ENCODE measurements around the gene SEMA4D.
A peak's percentile ranks its signal among the peaks of the same experiment; 100 is the strongest.

Gene SEMA4D

DNA sequence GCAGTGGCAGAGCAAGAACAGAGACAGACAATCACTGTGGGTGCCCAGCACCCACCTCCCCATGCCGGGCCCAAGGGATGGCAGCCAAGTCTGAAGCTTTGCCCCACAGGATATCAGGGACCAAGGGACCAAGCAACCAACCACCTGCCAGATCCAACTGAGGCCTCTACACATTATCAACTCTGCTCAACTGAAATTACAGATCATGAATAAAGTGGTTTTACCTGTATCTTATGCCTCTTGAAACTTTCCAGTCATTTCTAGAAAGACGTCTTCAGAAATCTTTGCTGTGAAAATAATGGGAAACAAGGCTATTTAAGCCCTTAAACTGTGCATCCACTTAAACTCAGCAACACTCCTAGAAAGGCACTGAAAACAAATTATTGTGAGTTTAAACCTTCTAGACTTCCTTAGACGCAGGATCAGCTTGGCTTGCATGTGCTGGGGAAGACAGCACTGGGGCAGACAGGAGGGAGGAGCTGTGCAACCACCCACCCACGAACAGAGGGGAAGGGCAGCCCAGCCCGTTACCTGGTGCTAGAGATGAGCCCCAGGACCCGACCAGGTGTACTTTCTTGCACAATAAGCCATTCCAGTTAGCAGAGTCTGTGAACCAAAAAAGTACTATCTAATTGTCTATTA, 80.0 kb downstream of the SEMA4D start:
- peak in 1 of 56 donors; percentile 22 for DNase-seq

DNA sequence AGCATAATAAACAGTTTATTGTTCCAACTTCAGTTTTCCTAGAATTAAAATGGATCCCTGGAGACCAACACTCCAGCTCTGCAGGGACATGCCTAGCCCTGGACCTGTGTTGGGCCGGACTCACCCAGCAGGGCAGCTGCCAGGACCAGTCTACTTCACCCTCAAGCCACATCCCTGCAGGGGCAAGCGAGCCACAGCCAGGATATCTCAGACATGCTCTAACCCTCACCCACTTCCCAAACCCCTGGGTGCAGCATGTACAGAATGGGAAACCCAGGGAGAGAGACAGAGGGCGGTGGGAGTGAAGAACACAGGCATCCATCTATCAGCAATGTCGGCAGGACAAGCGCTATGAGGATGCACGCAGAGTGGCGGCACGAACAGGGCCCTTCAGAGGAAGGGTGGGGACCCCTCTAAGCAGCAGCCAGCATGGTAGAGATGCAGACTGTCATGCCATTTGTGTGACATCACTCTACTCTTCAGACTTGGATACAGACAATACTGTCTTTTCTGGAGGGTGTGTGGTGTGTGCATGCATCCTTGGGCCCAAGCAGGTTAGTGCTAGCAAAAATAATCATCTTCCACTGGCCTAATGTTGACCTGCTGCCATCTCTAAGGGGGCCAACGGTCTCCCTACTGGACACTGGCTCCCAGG, 83.1 kb downstream of the SEMA4D start:
- DNase-seq, result no peak

DNA sequence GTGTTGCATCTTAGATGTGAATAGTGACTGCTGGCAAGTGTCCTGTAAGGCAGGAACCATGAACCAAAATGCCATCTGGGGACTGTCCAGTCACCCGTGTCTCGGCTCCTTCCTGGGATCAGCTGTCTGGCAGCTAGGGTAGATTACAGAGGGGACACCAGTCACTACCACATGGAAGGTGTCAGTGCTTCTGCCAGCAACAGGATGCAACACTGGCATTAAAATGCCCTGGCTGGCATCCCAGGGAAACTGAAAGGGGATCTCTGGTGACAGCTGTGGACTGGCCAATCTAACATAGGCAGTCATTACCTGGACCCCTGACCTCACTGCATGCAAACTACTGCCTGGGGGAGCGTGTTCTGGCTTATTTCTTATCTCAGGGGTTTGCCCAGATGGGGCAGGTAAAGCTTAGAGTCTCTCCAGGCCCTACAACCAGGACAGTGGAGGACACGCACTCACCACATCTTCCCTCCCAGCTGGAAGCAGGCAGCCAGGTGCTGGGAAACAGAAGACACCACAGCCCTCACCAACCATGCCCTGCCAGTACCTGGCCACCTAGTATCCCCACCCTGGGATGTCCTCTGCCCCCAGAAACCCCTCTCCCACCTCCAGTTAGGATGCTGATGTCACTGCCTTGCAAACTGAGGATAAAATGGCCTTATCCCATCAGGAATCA, 83.8 kb downstream of the SEMA4D start:
- DNase-seq, result no peak

DNA sequence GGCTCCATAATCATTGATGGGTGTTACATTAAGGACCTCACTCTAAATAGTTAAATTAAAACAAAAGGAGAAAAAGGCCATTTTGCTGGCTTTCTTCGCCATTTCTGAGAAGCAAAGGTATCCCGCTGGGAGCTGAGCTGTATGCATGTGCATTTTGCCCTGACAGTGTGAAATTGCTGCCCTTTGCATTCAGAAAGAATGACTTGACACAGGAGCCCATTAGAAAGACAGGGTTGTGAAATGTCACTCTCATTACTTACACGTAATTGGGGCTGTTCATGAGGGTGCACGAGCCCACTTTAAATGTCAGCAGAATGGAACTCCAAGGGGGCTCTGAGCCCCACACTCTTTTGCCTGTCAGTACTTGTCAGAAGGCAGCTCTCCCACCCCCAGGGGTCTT, 85.0 kb downstream of the SEMA4D start:
- no peak for DNase-seq

DNA sequence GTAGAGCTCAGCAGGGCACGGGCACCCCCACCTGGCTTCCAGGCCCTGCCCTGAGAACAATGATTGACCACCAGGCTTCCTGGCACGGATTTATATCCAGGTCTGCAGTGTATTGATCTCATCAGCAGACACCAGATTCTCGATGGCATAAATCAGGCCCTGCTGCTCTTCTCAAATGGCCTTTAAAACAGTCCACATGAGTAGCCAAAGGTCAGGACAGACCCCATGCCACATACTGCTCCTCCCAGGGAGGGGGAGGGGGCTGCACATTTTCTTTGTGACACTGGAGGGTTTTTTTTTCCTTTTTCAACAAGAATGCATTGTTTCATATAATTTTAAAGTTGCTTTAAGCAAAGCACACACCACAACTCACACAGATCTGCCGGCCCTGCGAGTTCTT, 85.4 kb downstream of the SEMA4D start:
- DNase-seq, result no peak

- DNase-seq, result peak in 1 of 56 donors; percentile 27
Measured at GRCh38 chr9:89411759-89412158, 86.2 kb downstream of the SEMA4D start.

DNA sequence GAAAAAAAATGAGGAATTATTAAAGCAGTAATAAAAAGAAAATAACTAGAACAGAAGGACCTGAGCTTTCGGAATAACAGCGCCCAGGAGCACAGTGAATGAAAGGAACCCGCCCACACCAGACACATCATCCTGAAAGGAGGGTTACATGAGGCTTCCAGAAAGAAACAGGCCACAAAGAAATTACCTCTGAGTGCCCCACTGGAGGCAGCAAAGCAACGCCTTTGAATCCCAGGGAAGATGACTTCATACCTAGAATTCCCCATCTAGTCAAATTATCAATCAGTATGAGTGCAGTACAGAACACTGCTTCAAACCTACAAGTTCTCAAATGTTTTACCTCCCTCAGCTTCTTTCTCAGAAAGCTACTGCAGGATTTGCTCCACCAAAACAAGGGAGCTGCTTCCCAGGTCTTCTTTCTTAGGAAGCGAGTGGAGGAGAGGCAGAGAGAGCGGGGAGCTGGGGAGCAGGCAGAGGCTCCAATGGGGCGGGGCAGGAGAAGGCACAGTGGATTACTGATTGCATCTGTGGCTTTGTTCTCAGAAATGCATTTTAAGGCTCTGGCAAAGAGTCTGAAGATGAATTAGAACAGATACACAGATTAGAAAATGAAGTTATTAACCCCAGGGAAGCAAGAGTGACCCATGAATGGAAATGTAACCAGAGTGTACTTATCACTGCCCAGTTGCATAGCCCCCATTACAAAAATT, 87.1 kb downstream of the SEMA4D start:
- DNase-seq, result peak in 3 of 56 donors; percentile 16 to 23 (median 18)

DNA sequence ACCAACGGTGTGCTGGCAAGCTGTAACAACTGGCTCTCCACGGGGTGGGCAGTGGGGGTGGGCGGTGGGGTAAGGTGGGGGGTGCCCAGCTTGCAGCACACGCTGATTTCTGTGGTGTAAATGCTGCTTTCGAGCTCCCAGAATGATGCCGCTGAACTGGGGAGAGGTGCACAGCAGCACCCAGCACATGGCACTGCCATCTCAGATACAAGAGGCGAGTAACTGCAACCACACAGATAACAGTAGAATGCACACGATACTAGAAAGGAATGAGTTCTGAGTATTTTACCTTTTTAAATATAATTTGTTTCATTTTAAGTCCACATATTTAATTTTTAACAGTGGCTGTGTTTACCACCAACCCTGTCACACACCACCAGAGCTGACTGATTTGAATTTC, 87.9 kb downstream of the SEMA4D start:
- DNase-seq, result no peak

DNA sequence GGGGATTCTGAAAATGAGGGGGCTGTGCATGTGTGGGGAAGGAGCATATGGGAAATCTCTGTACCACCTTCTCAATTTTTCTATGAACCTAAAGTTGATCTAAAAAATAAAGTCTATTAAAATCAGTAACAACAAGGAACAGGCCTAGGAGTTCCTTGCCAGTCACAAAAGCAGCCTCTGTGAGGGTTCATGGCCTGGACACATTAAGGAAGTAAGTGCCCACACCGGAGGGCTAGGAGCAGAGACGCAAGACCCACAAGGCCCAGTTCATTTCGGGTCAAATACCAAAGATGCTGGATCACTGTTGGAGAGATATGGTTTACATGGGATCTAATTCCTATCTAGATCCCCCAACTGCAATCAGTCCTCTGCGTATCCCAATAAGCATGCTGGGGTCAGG, 88.4 kb downstream of the SEMA4D start:
- no peak for DNase-seq

- peak in 8 of 56 donors; percentile 12 to 61 (median 32) for DNase-seq
Measured at GRCh38 chr9:89408628-89409101, 89.2 kb downstream of the SEMA4D start.

DNA sequence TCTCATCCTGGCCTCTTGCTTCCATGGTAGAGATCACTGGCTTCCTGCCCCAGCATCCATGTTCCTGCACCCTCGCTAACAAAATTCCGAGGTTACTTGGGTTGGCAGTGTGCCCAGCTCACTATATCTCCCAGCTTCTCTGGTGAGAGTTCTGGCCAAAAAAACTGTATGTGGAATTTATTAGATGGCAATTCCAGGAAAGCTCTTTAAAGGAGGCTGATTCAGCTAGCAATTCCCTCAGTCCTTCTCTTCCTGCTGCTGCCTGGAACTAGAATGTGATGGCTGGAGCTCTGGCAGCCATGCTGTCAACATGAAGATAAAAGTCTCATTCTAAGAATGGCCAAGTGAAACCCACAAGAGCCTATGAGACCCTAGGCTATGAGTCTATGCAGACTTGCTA, 90.8 kb downstream of the SEMA4D start:
- no peak for DNase-seq

DNA sequence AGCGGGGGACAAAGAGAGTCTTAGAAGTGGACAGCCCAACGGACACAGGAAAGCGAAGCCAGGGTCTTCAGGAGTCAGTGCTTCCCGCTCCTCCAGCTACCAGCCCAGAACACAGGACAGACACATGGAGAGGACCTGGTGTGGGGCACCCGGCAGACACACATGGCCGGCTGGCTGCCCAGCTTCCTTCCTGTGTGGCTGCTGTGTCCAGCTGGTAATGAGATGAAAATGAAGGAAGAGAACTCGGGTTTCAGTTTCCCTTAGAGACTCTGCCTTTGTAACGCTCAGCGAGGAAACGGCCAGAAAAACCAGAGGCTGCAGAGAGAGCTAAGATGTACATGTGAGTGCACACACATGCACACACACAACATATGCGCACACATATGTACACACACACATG, 92.1 kb downstream of the SEMA4D start:
- peak in 6 of 56 donors; percentile 24 to 54 (median 42) for DNase-seq

GRCh38 chr9:89404074-89404473, 93.8 kb downstream of the SEMA4D start:
- no peak for DNase-seq

DNA sequence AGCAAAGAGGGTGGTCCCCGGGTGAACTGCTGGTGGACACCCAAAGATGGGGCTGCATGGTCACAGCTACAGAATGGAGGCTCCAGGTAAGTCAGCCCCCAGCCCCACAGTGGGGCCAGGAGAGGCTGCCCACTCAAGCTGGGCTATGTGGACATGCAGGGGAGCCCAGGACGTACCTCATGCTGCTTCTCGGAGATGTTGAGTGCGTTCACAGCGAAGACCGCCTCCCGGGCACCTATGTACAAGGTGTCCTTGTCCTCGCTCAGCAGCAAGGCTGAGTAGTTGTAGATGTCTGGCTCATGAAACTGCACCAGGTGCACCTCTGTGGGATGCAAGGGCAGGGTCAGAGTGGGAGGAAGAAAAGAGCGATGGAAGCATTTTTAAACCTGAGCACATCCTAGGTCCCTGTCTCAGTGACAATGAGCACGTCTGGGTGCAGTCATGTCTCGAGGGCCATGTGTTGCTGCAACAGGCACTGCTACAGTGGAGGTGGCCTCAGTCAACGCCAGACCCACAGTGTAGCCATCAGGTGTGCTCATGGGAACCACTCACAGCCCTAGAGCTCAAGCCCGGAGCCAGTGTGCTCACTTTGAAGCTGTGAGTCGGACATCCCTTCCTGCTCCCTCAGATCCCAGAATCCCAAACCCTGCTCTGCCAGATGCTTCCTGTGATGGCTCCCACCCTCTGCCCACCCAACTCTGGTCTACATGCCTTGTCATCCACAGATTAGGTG, 95.1 kb downstream of the SEMA4D start:
- no peak for DNase-seq

DNA sequence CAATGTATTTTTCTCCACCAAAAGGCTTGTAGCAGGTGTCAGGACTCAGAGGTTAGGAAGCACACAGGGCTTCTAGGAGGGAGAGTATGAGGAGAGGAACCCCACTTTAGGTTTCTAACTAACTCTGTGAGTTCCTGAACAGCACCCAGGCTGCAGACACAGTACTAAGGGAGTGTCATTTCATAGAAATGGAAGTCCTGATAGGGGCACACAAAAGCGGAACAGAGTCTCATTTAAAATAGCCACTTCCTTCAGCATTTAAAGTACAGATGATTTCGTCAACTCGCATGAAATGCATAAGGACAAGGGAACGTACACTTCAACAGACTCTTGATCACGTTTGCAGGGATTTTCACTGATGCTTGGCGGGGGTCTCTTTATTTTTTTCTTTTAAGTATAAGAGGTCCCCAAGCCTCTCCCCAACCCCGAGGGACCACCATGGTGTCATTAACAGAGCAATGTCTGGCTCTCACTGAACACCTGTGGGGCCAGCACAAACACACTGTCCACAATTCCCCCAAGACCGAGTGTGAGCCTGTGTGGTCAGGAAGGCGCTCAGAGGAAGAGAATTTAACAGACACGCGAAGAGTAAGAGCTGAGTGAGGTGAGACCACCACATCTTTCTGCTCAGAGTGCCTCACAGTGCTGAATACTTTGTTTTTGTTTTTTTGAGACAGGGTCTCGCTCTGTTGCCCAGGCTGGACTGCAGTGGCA, 97.4 kb downstream of the SEMA4D start:
- DNase-seq, result no peak

- no peak for DNase-seq
Measured at GRCh38 chr9:89398621-89399020, 99.3 kb downstream of the SEMA4D start.

DNA sequence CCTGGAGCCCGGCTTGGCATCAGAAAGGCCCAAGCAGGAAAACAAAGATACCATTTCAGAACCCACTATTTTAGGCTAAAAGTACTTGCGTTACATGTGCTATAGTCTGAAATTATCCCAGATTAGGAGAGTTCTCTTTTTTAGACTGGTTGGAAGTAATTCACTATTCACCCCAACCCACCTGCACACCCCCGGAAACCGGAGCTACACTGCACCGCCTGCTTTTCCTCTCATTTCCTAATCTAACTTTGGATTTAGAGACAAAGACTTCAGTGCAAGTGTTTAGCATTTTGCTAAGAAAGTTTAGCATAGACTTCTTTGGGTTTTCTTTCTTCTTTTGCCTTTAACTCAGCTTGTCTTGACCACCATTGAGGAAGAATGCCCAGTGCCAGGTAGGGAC, 100.4 kb downstream of the SEMA4D start:
- DNase-seq, result peak in 8 of 56 donors; percentile 11 to 40 (median 28)

- no peak for DNase-seq
Measured at GRCh38 chr9:89395931-89396710, 101.8 kb downstream of the SEMA4D start.

- no peak for DNase-seq
Measured at GRCh38 chr9:89394412-89394811, 103.5 kb downstream of the SEMA4D start.

- no peak for DNase-seq
Measured at GRCh38 chr9:89391585-89391984, 106.3 kb downstream of the SEMA4D start.

Data from nucleus accumbens (tissue), 56 donors.